NCI-H774 (cell line): ENCODE data around the gene G2E3.

Experiments used
- DNase-seq: peaks from one replicate; lab custom pipeline; 2025; lab: John Stamatoyannopoulos, UW

G2E3 gene

GRCh38 chr14:30651937-30652336 lies 93.0 kb downstream of the G2E3 start:
- DNase-seq = no peak

- no peak for DNase-seq
These were observed 96.2 kb downstream of the G2E3 start for GRCh38 chr14:30655124-30655523.

GRCh38 chr14:30655658-30656057 lies 96.7 kb downstream of the G2E3 start:
- DNase-seq = no peak

GRCh38 chr14:30656190-30656632 lies 97.3 kb downstream of the G2E3 start:
- no peak for DNase-seq

- DNase-seq = no peak
These were observed 98.1 kb downstream of the G2E3 start for GRCh38 chr14:30657050-30657449.

GRCh38 chr14:30657606-30658163 lies 98.7 kb downstream of the G2E3 start:
- no peak for DNase-seq

GRCh38 chr14:30658645-30659044 lies 99.7 kb downstream of the G2E3 start:
- no peak for DNase-seq

- no peak for DNase-seq
These were observed 110.6 kb downstream of the G2E3 start for GRCh38 chr14:30669594-30669993.
